GM21576 (cell line): ENCODE measurements around the gene MBP.
"Not testable (repeated sequence)": the region's sequence is repeated elsewhere in the genome, so short reads cannot be mapped to it uniquely, and the experiment has no call there.

Experiments
- ATAC-seq: cut with Tn5 transposase; IDR thresholded peaks from one replicate; pipeline ENCODE4 v1.9.1; 2021; ENCODE audit warnings: mild to moderate bottlenecking, moderate library complexity; ENCODE audit not compliant: unreplicated experiment

The MBP gene

DNA sequence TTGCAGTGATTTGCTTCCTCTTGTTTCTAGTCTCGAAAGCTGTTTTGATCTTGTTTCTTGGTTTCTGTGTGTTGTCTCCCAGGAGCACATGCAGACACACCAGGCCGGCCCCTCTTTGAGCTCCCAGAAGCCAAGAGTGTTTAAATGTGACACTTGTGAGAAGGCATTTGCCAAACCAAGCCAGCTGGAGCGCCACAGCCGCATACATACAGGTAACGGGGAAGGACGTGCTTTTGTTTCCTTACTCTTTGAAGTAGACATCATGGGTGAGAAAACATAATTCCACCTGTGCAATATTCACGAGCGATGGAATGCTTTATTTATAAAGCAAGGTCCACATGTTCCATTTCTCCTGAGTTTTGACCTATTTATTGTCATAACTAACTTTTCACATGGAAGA, 173.0 kb downstream of the MBP start:
- no peak for ATAC-seq

DNA sequence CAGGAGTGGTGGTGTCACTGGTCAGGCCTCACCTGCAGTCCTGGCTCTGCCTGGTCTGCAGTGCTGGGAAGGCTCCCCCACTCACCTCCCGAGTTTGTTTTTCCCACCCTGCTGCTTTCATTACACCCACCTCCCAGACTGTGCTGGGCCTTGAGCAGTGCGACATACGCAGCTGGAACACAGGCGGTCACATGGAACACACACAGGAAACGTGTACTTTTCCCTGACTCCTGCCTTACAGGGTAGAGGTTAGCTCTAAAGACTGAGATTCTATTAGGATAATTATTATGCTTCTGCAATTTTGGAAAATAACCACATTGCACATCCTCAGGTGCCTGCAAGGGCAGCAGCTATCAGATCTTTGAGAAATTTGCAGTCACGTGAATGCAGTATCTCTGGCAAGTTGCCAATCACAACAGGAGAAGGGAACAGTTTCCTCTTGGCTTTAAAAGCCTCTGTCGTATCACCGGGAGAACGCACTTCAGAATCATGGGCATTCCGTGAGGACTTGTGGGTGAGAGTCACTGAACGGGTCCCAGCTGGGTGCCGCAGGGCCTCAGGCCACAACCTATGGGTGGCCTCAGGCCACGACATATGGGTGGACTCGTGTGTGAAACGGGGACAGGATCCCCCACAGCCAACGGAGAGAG, 173.8 kb downstream of the MBP start:
- no peak for ATAC-seq

DNA sequence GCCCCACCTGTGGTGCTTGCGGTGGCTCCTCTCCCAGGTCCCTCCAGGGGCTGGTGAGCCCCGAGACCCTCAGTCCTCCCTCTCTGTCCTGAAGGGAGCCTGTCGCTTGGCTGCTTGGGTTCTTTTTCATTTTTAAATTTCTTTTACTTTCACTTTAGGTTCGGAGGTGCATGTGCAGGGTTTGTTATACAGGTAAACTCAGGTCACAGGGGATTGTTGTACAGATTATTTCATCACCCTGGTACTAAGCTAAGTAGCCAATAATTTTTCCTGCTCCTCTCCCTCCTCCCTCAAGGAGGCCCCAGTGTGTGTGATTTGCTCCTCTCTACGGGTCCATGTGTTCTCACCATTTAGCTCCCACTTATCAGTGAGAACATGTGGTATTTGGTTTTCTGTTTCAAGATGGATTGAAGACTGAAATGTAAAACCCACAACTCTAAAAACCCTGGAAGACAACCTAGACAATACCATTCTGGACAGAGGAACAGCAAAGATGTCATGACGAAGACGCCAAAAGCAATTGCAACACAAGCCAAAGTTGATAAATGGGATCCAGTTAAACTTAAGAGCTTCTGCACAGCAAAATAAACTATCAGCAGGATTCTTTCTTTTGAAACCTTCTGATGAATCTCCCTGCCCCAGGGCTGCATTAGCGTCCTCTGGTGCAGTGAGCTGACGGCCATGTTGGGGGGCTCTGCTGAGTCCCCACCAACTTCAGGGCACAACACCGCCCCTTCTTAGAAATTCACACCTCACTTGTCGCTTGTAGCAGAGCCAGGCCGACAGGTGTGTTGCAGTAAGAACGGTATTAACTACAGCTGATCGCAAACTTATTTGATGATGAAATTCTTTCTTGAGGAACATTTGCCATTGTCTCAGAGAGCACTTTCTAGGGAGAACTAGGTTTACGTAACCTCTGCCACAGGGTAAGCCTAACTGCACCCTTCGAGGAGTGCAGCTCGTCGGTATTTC, 174.9 kb downstream of the MBP start:
- no peak for ATAC-seq

DNA sequence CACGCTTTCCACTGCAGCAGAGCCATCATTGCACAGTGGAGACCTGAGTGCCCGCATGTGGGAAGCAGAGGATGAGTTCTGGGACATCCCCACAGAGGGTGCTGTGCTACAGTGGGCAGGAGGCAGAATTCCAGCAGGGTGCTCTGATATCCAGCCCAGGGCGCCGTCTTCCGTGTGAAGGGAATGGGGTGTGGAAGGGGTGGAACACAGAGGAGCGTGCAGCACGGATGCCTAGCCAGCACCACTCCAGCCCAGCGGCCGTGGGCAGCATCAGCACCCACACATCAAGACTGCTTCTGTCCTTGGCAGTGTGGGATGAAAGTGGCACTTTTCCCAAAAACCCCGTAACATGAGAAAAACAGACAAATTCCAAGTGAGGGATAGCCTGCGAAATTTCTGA, 175.9 kb downstream of the MBP start:
- ATAC-seq = no peak

DNA sequence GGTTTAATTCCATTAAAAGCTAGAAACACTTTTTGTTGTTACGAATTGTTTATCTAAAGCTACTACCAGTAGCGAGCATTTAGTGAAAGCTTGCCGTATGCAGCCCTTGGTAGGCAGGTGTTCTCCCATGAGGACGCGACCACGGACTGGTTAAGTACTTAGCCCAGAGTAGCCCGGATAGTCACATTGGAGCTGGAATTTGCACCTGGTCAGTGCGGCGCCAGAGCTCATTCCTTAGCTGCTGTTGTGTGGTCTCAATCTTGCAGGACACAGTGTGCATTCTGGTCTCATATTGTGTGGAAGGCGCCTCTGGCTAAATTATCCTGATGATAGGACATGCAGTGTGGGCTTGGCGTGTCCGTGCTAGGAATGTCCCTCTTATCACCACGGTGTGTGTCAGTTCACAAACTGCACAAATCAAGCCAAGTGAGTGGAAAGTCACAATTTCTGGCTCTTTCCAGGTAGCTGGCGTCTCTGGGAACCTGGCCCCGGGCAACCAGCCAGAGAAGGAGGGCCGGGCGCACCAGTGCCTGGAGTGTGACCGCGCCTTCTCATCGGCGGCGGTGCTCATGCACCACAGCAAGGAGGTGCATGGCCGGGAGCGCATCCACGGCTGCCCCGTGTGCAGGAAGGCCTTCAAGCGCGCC, 176.9 kb downstream of the MBP start:
- no peak for ATAC-seq

DNA sequence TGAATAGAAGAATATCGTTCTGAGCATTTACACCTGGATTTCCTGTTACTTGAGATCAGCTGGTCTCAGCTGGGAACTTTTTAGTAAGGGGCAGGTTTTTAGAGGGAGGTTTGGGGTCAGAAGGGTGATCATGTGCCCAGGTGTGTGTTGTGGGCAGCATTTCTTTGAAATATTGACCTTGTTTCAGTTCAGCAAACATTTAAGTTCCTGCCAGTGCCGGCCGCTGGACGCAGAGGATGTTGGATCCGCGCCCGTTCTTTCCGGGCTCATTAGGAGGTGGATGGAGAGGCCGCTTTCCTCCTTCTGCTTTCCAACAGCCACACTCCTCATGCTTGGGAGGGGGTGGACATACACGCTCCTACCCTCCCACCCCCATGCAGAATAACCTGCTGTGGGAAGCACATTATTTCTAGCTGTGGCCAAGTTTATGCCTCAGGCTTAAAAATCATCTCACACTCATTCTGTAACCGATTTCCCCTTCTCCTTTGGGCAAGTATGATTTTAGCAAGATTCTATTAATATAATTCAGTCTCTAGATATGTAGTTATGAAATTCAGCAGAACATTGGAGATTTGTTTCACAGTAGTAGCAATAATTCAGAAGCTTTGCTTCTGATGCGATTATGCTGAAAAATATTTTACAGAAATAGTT, 178.9 kb downstream of the MBP start:
- no peak for ATAC-seq

DNA sequence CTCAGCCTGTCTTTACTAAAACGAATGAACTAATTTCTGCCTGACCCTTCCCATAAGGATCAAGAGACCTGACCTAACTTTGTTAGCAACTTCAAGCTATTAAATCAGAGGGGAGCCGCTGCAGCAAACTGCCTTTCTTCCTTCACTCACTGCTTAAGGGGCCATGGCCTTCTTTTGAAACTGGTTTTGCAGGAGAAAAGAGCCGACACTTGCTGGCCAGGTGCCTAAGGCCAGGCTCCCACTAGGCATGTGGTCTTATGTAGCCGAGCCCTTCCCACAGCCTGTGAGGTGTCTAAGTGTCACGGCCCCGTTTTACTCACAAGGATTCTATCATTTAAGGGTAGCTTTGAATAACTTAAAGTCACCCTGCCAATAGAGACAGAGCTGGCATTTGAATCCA, 179.4 kb downstream of the MBP start:
- no peak for ATAC-seq

DNA sequence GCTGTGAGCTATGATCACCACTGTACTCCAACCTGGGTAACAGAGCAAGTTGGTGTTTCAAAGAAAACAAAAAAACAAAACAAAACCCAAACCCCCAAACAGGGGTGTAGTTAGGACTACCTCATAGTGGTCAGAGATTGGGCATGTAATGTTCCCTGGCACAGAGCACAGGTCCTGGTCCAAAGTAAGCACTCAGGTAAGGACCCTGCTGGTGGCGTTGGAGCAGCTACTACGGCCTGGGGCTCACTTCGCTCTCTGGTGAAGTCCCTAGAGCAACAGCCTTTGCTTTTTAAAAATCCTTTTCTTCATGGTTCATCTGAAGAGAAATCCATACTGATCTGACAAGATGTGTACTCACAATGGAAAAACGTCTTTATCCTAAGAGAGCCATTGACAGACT, 179.8 kb downstream of the MBP start:
- no peak for ATAC-seq

DNA sequence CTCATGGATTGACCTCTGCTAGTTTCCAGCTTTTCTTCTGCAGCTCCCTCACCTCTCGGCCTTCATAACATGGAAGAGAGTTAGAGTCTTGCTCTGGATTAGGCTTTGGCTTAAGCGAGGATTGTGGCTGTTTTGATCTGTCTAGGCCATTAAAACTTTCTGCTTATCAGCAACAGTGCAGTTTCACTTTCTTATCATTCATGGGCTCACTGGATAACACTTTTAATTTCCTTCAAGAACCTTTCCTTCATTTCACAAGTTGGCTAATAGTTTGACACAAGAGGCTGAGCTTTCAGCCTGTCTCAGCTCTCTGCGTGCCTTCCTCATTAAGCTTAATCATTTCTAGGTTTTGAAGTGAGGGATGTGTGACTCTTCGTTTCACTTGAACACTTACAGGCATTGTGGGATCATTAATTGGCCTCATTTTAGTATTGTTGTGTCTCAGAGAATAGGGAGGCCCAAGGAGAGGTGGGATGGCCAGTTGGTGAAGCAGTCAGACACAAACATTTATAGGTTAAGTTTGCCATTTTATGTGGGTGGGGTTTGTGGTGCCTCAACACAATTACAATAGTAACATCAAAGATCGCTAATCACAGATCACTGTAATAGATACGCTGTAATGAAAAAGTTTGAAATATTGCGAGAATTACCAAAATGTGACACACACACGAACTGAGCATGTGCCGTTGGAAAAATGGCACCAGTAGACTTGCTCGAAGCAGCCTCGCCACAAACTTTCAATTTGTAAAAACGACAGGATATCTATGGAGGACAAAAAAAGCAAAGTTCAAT, 180.9 kb downstream of the MBP start:
- no peak for ATAC-seq

DNA sequence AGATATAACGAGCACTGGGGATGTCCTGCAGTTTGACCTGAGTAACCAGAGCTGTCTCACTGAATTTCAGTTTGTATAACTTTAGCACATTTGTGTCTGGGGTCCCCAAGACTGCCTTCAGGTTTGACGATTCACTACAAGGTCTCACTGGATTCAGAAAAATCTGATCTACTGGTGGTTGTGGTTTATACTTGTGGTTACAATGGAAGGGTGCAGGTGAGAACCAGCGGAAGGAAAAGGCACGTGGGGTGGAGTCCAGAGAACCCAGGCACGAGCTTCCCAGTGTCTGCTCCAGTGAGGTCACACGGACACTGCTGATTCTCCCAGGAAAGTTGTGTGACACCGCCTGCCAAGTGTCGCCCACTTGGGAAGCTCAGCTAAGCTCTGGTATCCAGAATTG, 184.2 kb downstream of the MBP start:
- no peak for ATAC-seq

DNA sequence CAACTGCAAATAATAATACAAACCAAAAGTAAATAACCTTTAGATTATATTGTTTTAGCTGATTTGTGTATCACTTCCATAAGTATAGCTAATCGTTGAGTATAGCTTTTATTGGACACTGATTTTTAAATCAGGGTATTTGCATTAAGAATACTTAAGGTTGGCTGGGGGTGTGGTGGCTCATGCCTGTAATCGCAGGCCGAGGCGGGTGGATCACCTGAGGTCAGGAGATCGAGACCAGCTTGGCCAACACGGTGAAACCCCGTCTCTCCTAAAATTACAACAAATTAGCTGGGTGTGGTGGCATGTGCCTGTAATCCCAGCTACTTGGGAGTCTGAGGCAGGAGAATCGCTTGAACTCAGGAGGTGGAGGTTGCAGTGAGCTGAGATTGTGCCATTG, 188.2 kb downstream of the MBP start:
- not testable (repeated sequence) for ATAC-seq

DNA sequence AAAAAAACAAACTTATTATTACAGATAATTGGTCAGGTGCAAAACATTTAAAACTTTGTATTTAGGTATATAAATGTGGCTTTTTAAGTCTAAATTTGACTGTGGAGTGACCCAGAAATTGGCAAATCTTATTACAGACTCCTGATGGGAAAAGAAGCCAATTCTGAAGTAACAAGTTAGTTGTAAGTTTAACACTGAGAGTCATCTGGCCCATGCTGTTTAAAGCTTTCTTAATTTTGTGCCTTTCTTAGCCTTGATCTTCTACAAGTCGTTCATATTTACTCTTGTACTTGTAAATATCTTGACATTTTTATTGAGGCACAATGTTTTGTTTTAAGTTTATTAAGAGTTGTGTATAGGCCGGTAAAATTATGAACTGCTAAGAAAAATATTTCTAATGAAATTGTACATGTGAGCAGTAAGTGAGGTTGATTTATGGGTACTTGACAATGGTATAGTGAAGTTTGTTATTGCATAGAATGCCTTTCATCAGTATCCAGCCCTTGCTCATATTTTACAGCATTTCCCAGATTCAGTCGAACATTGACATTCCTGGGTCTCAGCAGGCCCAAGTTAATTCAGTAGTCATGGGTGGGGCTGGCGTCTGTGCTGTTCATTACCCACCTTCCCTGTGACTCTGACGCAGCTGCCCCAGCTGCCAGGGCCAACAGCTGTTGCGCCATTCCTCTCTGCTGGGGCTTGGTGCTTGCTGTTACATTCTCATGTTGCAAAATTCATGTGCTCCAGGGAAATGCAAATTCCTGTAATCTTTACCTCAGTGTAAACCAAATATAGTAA, 188.8 kb downstream of the MBP start:
- no peak for ATAC-seq

DNA sequence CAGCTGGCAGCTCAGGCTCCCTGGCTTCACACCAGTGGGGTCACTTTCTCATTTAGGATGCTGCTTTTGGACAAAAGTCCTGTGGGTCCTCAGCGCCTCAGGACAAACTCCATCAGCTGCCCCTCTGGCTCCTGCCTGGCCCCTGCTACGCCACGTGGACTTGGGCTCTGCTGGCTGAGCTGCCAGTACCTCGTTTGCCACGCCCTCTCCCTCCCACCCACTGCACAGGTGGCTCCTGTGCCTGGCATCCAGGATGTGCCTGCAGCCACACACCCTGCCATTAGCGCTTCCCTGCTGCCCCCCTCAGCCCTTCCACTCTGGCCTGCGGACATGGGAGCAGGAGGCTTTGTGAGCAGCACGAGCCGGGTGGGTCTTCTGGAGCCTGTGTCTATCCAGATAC, 191.3 kb downstream of the MBP start:
- no peak for ATAC-seq

DNA sequence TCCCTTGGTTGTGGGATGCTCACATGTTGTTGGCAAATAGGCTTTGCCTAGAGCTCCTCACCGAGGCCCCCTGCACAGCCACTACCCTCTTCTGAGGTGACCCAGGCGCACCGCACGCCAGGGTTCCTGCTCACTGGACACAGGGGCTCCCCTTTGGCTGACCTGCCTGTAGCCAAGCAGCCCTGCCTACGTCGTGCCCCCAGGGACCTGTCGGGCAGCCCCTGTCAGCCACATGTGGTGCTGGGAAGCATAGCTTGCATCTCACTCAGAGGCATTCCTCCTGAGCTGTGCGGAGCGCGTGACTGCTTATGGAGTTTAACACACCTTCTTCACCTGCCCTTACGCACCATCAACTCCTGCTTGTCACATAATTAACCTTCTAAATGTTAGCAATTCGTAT, 194.0 kb downstream of the MBP start:
- no peak for ATAC-seq

DNA sequence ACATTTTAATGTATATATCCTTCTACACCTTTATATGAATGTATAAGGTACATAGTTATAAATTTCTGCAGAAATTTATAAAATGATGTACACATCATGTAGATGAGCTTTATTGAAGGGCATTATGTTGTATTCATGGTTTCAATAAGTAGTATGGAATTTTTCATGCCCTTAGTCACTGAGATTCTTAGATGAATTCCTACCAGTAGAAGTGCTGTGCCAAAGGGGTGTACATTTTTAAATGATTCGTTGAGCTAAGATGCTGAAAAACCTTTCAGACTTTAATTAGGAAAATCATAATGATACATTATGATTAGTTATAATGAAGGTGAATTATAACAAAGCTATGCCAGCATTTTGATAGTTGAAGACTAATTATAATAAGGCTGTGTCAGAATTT, 195.0 kb downstream of the MBP start:
- ATAC-seq = no peak

DNA sequence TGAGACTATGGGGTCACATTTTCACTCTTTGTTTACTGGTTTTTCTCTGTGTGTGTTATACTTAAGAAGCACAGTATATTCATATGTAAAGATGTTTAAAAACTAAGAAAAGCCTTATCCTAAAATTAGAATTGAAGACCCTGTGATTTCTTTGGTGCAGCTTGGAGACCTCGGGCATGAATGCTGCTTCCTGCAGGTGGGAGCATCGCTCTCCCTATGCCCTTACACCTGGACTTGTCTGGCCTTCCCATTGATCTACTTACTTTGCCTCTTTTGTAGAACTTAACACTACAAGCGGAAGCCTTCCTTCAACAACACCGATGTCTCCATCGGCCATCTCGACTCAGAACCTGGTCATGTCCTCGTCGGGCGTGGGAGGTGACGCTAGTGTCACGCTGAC, 195.7 kb downstream of the MBP start:
- no peak for ATAC-seq

DNA sequence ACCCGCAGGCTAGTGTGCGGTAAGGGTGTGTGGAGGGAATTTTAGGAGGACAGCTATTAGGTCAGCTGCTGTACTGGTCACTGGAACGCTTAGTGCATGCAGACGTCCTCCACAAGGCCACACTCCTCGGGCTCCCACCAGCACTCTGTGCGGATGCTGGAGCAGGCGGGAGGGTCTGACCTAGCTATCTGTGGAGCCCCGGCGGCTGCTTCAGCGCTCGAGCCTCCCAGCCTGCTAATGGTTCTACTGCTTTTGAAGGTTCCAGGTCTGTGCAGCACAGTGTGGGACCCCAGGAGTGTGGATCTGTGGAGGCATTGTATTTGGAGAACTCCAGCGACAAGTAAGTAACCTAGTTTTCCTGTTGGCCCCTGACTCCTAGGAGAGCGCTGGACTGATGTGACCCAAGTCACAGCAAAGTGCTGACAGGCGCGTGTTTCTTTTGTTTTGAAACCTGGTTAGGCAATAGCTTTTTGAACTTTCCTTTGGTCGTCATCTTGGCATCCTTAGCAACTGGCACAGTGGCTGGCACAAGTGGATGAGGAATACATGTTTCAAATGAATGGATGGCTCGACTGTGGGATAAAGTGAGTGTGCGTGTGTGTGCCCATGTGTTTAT, 196.8 kb downstream of the MBP start:
- no peak for ATAC-seq

DNA sequence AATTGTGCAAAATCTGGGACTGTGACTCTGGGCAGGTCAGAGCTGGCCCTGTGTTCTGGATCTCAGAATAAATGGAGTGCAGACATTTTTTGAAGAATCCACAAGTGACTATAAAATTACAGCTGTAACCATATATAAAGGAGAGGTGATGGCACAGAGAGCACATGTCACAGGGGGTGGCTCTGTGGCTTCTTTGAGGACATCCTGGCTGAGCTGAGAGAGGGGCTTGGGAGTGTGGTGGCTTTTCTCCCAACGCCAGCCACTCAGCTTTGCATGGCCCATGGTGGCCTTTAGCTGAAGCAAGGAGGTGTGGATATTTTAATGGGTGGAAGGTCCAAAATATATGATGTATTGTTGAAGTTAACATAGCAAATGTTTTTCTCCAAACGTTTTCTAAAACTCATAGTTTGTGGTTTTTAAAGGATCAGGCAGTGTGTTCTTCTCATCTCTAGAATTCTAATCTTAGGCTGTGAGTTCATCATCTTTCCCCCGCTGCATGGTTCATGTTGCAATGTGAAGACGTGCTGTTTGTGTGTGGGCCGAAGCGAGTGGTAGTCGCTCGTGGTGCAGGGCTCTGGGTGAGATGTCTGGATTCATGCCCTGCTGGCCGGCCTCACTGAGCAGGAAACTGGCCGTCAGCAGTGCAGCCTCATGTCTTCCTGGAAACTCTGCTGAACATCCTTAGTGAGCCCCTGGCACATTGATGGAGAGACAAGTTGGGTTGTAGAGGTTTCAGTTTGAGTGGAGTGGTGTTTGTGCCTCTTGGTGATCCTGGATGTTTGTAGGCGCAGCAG, 200.4 kb downstream of the MBP start:
- no peak for ATAC-seq

DNA sequence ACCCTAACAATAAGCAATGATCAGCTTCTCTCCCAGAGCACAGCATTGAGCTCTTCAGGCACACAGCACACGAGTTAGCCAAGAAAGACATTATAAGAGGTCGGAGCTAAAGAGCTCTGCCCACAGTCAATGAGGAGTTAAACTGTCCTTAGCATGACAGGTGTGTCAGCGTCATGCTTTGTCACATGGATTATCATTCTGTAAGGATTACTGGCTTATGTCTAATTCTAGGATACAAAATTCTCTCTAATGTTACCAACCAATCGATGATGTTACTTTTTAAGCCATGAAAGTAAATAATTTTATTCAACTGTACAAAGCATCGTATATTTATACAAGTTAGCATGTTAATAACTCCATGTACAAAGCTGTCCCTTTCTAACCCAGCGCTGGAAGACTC, 201.4 kb downstream of the MBP start:
- no peak for ATAC-seq
